HepG2 (cell line): Measurements from ENCODE around the gene UBR3. TPM values are rescaled to one million over a fixed set of nuclear protein-coding genes. Genes with fewer than 3 reads are reported as not detected.
A peak's percentile ranks its signal among the peaks of the same experiment; 100 is the strongest.

Experiments
- ATAC-seq: fragments of 200-7000 bp; cut with Tn5 transposase; 3 replicates; pipeline ENCODE4 v1.9.1; 2020; ENCODE audit warnings: mild to moderate bottlenecking, moderate library complexity
- BruUV-seq: library from RNA; stranded (reverse); fragments of 400-500 nt; replicated peaks from 2 replicates; lab custom pipeline; 2021; lab: Mats Ljungman, UMichigan
- CTCF ChIA-PET: fragments of 300-600 bp; formaldehyde crosslinking; extraction: SDS; loops from one replicate; lab custom pipeline; 2021; ENCODE audit warnings: low total read pairs, inconsistent platforms, low intra/inter-chr PET ratio; lab: Yijun Ruan, JAX
- POLR2A ChIA-PET: fragments of 350-600 bp; sonication (Branson Sonifier 250); formaldehyde crosslinking; loops from one replicate; lab custom pipeline; 2020; ENCODE audit warnings: antibody characterized with exemption, inconsistent platforms; lab: Yijun Ruan, JAX
- DNase-seq: peaks from one replicate; pipeline ENCODE4 v3.0.0-alpha.2; 2015; ENCODE audit warnings: low spot score
- FAIRE-seq: peaks from 3 replicates; lab custom pipeline; 2011; peaks lifted over from hg19 to GRCh38; lab: Jason Lieb, UNC
- H2AFZ ChIP-seq: one replicate; pipeline ENCODE4 v1.6.1; 2011; ENCODE audit warnings: low read length, inconsistent platforms
- H3K27ac ChIP-seq: fragments of 300-600 bp; 3 replicates; pipeline ENCODE4 v1.8.0; 2011; ENCODE audit warnings: mixed run types, mild to moderate bottlenecking, mixed read lengths, low read length, inconsistent platforms; ENCODE audit not compliant: insufficient read depth; ENCODE audit errors: extremely low read length
- H3K27me3 ChIP-seq, 2 experiments: fragments of 200-600 bp in 1 of 2; 2 replicates in 1 of 2; 3 replicates in 1 of 2; pipeline versions ENCODE4 v1.6.0 to v1.8.0; 2011; ENCODE audit warnings: low read length in 2 of 2, mild to moderate bottlenecking in 2 of 2, moderate library complexity in 2 of 2, inconsistent platforms in 1 of 2; ENCODE audit not compliant: insufficient read depth in 2 of 2, control insufficient read depth in 1 of 2
- H3K36me3 ChIP-seq, 2 experiments: fragments of 200-600 bp in 1 of 2; replicated peaks in 1 of 2; 2 replicates in 1 of 2; 3 replicates in 1 of 2; pipeline versions ENCODE4 v1.5.1 to v1.8.0; 2011; ENCODE audit warnings: low read length in 2 of 2, inconsistent platforms in 1 of 2; ENCODE audit not compliant: insufficient read depth in 2 of 2, control insufficient read depth in 1 of 2
- H3K4me1 ChIP-seq: 2 replicates; pipeline ENCODE4 v1.5.1; 2012; ENCODE audit warnings: low read length, inconsistent platforms; ENCODE audit not compliant: insufficient read depth
- H3K4me2 ChIP-seq: 2 replicates; pipeline ENCODE4 v1.6.0; 2011; ENCODE audit warnings: low read depth, low read length, inconsistent platforms
- H3K4me3 ChIP-seq, 3 experiments: fragments of 200-600 bp in 1 of 3; sonication (generic), shearing (Covaris generic) in 1 of 3; replicated peaks in 1 of 3; 2 replicates each; pipeline ENCODE4 v1.5.1; 2011 to 2016; ENCODE audit warnings: low read length in 3 of 3, inconsistent platforms in 2 of 3, low read depth in 2 of 3, mild to moderate bottlenecking in 2 of 3, control low read depth in 1 of 3, mixed read lengths in 1 of 3; ENCODE audit not compliant: insufficient read depth in 1 of 3
- H3K79me2 ChIP-seq: one replicate; pipeline ENCODE4 v1.6.1; 2011; ENCODE audit warnings: low read length, inconsistent platforms; ENCODE audit not compliant: insufficient read depth
- H3K9ac ChIP-seq: 2 replicates; pipeline ENCODE4 v1.6.0; 2011; ENCODE audit warnings: mild to moderate bottlenecking, low read depth, low read length, inconsistent platforms; ENCODE audit not compliant: insufficient read depth
- H3K9me3 ChIP-seq: 2 replicates; pipeline ENCODE4 v1.5.1; 2012; ENCODE audit warnings: mild to moderate bottlenecking, low read length
- H4K20me1 ChIP-seq: 2 replicates; pipeline ENCODE4 v1.6.0; 2011; ENCODE audit warnings: inconsistent platforms, mild to moderate bottlenecking, low read length, moderate library complexity; ENCODE audit not compliant: insufficient read depth
- ARID3A ChIP-seq: IDR thresholded peaks from 2 replicates; pipeline ENCODE4 v1.6.1; 2012; ENCODE audit warnings: low read depth, low read length, improper control_type of control experiment
- CREB1 ChIP-seq, 2 experiments: fragments of 450-650 bp in 1 of 2; IDR thresholded peaks; 2 replicates each; pipeline ENCODE4 v1.6.1; 2016 to 2017; ENCODE audit warnings: control low read depth in 1 of 2, mild to moderate bottlenecking in 1 of 2, missing compliant biosample characterization in 1 of 2, missing genetic modification characterization in 1 of 2
- GATAD2A ChIP-seq: IDR thresholded peaks from 2 replicates; pipeline ENCODE4 v1.6.1; 2016
- HCFC1 ChIP-seq: fragments of 150-350 bp; IDR thresholded peaks from 2 replicates; pipeline ENCODE4 v1.6.1; 2014; ENCODE audit warnings: low read depth, low read length
- NAIF1 ChIP-seq: sonication (generic); formaldehyde crosslinking; IDR thresholded peaks from 2 replicates; pipeline ENCODE4 v1.5.0; 2020; ENCODE audit warnings: mild to moderate bottlenecking, missing genetic modification reagents, borderline replicate concordance
- NFIB ChIP-seq: sonication (generic); formaldehyde crosslinking; IDR thresholded peaks from 2 replicates; pipeline ENCODE4 v1.9.0; 2021; ENCODE audit warnings: missing genetic modification reagents, mild to moderate bottlenecking, borderline replicate concordance
- NR3C1 ChIP-seq: sonication (generic); formaldehyde crosslinking; IDR thresholded peaks from 2 replicates; pipeline ENCODE4 v1.4.0; 2020; ENCODE audit warnings: missing genetic modification reagents
- TBX3 ChIP-seq: fragments of 450-650 bp; IDR thresholded peaks from 2 replicates; pipeline ENCODE4 v1.6.1; 2017; ENCODE audit warnings: antibody characterized with exemption, mild to moderate bottlenecking, inconsistent platforms, borderline replicate concordance
- TCF7 ChIP-seq: sonication (generic); IDR thresholded peaks from 2 replicates; pipeline ENCODE4 v1.6.1; 2016; ENCODE audit warnings: antibody characterized with exemption, low read depth
- ZBTB40 ChIP-seq, 2 experiments: fragments of 450-650 bp in 1 of 2; sonication (generic) in 1 of 2; formaldehyde crosslinking in 1 of 2; IDR thresholded peaks; 2 replicates each; pipeline versions ENCODE4 v1.6.1 to v1.8.0; 2016 to 2022; ENCODE audit warnings: antibody characterized with exemption in 1 of 2, mild to moderate bottlenecking in 1 of 2, missing genetic modification reagents in 1 of 2
- ZNF7 ChIP-seq: IDR thresholded peaks from 2 replicates; pipeline ENCODE4 v1.6.1; 2016; ENCODE audit warnings: missing biosample characterization, missing genetic modification reagents
- WGBS: methylation state at CpG from one replicate; pipeline ENCODE4 v1.1.6; 2017; ENCODE audit warnings: low lambda C conversion rate; 5-methylcytosine and 5-hydroxymethylcytosine counted together
- in situ Hi-C: cut with HindIII; loops from 2 replicates; pipeline ENCODE4 v1.10.0; 2017; ENCODE audit warnings: low pct_unique_long_range_greater_than_20kb; ENCODE audit not compliant: extremely low pct_ligation_motif_present
- intact Hi-C: fragments of 100-400 bp; cut with micrococcal nuclease; formaldehyde crosslinking; loops from one replicate; pipeline ENCODE4 v1.10.0; 2022; ENCODE audit not compliant: unreplicated experiment
- polyA plus RNA-seq, 8 experiments: library from polyadenylated mRNA; depleted of rRNA in 3 of 8; stranded (reverse) in 7 of 8; unstranded in 1 of 8; fragments of >200 nt; fragmentation: Illumina TruSeq in 4 of 8; extraction: Trizol in 4 of 8; gene quantifications; 2 replicates each; pipeline versions ENCODE4 v1.2.1 to v1.2.3, GENCODE V29; 2011 to 2016; ENCODE audit warnings: low read depth in 4 of 8, missing spikeins in 1 of 8, mixed read lengths in 1 of 8; ENCODE audit not compliant: insufficient read depth in 1 of 8
- total RNA-seq, 5 experiments: library from RNA; depleted of rRNA; stranded (reverse); fragments of >200 nt; fragmentation: Illumina TruSeq; extraction: Trizol; gene quantifications; 2 replicates each; pipeline ENCODE4 v1.2.3, GENCODE V29; 2016; ENCODE audit warnings: low read depth in 1 of 5

The UBR3 gene
- total and polyA plus RNA-seq, 2 of the 13 experiments (the other 11 are each of a cell fraction or from before 2014, with no cell fraction given) = 15.1 to 28.0 TPM

GRCh38 chr2:169891593-169892298, 64.5 kb downstream of the UBR3 start:
- 82% methylated on average over 3 of the region's 3 CpGs for WGBS
- in situ Hi-C loops = no loop called here

More at GRCh38 chr2:169891593-169892298, 64.5 kb downstream of the UBR3 start:
- DNase-seq (peak; percentile 39), ATAC-seq (no peak), FAIRE-seq (no peak)
- no peak for TF ChIP-seq NFIB (CRISPR knock-in tag)
- no peak for TF ChIP-seq GATAD2A
- peak; percentile 66; the same call in 1 of the 2 replicates for TF ChIP-seq TCF7
- no peak for TF ChIP-seq NAIF1
- TF ChIP-seq TBX3 = peak; percentile 93
- no peak for TF ChIP-seq ZBTB40 (IDR thresholded peaks at IDR 0.05)
- no peak for TF ChIP-seq ZBTB40 (CRISPR knock-in tag; IDR thresholded peaks at IDR 0.05)
- no peak for TF ChIP-seq NR3C1 (CRISPR knock-in tag)
- TF ChIP-seq ZNF7 (CRISPR knock-in tag) = no peak
- no peak for TF ChIP-seq CREB1 (IDR thresholded peaks at IDR 0.05)
- TF ChIP-seq CREB1 (CRISPR knock-in tag; IDR thresholded peaks at IDR 0.05) = 0 out of 2 replicates have a peak, but pooled peaks have one; percentile 34
- no peak for TF ChIP-seq HCFC1
- 0 out of 2 replicates have a peak, but pooled peaks have one; percentile 11 for TF ChIP-seq ARID3A
- Histone ChIP-seq H3K4me3 (no peak overlapping the region), H3K4me2 (no peak overlapping the region), H3K27me3 (no peaks in the 10 kb centered on the region), H3K4me1 (no peaks in the 10 kb centered on the region), H3K9ac (no peak overlapping the region), H3K79me2 (no peaks in the 10 kb centered on the region), H3K9me3 (no peaks in the 10 kb centered on the region), H2AFZ (no peak overlapping the region), H3K36me3 (peaks cover 6 to 28% of the 10 kb centered on the region in 2 experiments; a peak in 4 of 5 replicates), H3K27ac (no peak overlapping the region), H4K20me1 (no peaks in the 10 kb centered on the region; the same call in 1 of the 2 replicates)
- intact Hi-C loops = no loop called here
- TSS peak; percentile 21 for BruUV-seq
- CTCF ChIA-PET = no interaction called here
- POLR2A ChIA-PET = no interaction called here
